ENCODE measurements around the gene CEP112.

DNA sequence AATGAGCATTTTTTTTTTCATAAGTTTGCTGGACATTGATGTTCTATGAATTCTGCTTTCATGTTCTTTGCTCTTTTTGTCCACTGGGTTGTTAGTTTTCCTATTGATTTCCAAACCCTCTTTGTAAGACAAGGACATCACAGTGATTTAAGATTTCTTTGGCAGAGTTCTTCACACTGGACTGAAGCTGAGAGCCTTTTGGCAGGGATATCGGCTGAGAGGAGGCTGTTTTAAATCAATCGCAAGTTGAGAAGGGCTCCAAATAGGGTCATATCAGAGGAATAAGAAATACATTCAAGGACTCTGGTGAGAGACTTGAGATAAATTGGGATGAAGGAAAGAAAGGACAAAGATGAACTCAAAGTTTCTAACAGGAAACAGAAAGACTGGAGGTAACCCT, 464.7 kb downstream of the CEP112 start:
- TF ChIP-seq RBFOX2 (IDR thresholded peaks at IDR 0.05; ENCODE audit: low read depth, low read length) (no peak), PRMT5 (CRISPR knock-in tag; IDR thresholded peaks at IDR 0.05) (no peak), BRCA1 (IDR thresholded peaks at IDR 0.05) (no peak), BRCA1 (CRISPR knock-in tag; IDR thresholded peaks at IDR 0.05) (no peak), MLLT1 (IDR thresholded peaks at IDR 0.05) (no peak), CTCF (IDR thresholded peaks at IDR 0.05 in 2 of 3, conservative IDR thresholded peaks at IDR 0.05 in 1 of 3; ENCODE audit: insufficient read depth in 2 of 3, low read depth in 1 of 3, low read length in 3 of 3) (no peak), CREB3 (tag; conservative IDR thresholded peaks at IDR 0.05; ENCODE audit: low read depth) (no peak), ARID1B (IDR thresholded peaks at IDR 0.05) (no peak)
